LNCaP clone FGC (cell line): ENCODE results near the gene DHX15.

ENCODE experiments used
- DNase-seq: peaks from one replicate; pipeline ENCODE4 v3.0.0-alpha.2; 2011; ENCODE audit warnings: low read depth
- H3K4me3 ChIP-seq: 2 replicates; pipeline ENCODE4 v1.5.1; 2011; ENCODE audit warnings: mild to moderate bottlenecking, low read depth, low read length, control low read depth
- TF ChIP-seq, protein P1 (sequence below): IDR thresholded peaks from 2 replicates; pipeline ENCODE4 v1.5.1; 2012; ENCODE audit warnings: mild to moderate bottlenecking; ENCODE audit not compliant: control insufficient read depth, insufficient read depth; ENCODE audit errors: extremely low read depth

Gene DHX15

DNA sequence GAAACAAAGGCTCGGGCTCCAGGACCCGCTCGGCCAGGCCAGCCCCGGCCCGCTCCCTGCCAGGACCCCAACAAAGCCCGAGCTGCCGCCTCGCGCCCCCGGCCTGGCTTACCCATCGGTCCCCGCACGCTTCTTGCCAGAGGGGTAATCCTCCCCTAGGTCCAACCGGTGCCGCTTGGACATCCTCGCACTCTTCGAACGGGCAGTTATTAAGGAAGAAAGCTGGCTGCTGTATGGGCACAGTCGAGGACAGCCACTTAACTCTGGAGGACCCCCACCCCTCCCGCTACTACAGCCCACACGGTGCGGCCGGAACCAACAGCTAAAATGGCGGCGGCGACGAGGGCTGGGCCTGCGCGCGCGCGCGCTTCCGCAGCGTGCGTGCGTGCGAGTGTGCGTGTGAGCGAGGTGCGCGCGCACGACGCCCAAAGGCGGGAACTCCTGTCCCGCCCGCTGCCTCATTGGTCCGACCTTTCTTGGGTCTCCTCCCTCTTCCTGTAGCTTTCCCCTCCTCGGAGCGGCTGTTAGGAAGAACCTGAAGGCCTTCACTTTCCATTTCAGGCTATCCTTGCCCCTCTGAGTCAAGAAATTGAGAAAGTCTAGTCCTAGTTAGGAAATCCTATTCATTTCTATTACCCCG lies at the start of gene DHX15:
TSS of gene DHX15 (minus strand) at position 344 of the 640 bp plus-strand sequence. CDS start at position 183, 161 bp downstream.
- peak; percentile 91 for DNase-seq
- TF ChIP-seq, protein P1, sequence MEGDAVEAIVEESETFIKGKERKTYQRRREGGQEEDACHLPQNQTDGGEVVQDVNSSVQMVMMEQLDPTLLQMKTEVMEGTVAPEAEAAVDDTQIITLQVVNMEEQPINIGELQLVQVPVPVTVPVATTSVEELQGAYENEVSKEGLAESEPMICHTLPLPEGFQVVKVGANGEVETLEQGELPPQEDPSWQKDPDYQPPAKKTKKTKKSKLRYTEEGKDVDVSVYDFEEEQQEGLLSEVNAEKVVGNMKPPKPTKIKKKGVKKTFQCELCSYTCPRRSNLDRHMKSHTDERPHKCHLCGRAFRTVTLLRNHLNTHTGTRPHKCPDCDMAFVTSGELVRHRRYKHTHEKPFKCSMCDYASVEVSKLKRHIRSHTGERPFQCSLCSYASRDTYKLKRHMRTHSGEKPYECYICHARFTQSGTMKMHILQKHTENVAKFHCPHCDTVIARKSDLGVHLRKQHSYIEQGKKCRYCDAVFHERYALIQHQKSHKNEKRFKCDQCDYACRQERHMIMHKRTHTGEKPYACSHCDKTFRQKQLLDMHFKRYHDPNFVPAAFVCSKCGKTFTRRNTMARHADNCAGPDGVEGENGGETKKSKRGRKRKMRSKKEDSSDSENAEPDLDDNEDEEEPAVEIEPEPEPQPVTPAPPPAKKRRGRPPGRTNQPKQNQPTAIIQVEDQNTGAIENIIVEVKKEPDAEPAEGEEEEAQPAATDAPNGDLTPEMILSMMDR = no peak
- peak within 1 kb of the TSS; percentile 99 for H3K4me3 ChIP-seq

DNA sequence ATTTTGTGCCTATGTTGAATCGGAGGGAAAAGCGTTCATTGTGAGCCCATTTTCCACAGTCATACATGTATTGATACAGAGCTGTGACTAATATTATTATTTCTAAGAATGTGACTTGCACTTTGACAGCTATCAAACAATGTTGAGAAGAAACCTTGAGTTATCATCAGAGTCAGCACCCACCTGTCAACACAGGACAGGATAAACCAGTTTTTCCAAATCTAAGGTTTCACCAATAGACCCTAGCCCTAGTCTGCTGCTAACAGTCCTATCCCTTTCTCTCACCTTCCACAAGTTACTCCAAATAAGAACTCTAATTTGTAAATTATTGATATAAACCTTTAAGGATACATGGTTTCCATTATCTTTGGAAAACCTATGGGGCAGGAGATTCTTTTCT lies 47.7 kb upstream of the DHX15 start:
- TF ChIP-seq, protein P1 = no peak
- no peak overlapping the region for H3K4me3 ChIP-seq
- no peak for DNase-seq

DNA sequence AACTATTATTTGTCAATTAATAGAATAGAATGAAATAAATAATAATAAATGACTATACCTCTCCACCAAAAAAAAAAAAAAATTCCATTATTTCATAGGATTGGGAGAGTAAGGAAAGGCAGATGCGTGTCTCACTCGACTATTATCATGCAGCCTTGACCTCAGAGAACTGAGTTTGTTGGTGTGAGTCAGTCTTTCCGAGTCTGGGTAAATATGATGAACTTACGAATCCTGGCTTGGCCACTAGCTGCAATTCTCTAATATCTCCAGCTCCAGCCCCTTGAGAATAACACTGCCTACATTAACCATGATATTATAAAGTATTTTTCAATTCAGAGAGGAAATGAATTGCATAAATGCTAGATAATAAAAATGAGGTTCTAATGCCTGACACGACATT lies 46.6 kb upstream of the DHX15 start:
- H3K4me3 ChIP-seq = no peak overlapping the region
- no peak for DNase-seq
- TF ChIP-seq, protein P1 = no peak

DNA sequence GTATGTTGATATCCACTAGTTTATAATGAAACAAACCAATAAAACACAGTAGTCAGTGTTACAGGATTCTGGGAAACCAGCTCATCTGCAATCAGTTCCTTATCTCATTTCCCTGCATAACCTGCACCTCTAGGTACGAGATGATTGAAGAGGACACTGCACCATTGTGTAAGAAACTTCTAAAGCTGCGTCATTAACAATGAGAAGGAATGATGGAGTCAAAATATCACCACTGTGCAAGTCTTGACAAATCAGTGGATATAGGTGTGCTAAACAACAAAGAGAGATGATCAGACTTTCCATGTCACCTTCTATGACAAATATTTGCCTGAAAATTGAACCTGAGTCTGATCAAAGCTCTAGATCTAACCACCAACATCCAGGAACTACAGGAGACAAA lies 40.7 kb upstream of the DHX15 start:
- no peak for DNase-seq
- TF ChIP-seq, protein P1 = no peak
- no peak overlapping the region for H3K4me3 ChIP-seq

DNA sequence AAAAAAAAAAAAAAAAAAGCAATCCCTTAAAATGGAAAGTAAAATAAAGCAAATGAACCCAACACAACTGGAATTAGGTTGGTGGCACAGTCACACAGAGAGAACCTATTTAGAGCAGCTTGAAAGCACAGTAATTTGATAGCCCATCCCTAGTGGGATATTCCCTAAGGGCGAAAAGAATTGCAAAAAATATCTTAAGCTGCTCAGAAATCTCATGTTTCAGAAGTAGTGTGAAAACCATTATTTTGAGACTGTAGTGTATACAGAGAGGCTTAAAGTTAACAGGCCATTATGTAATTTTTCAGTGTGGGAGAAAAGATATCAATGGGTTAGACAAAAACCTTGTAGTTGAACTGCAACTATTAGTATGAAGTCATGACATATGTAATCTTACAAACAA lies 40.0 kb upstream of the DHX15 start:
- no peak overlapping the region for H3K4me3 ChIP-seq
- TF ChIP-seq, protein P1 = no peak
- no peak for DNase-seq

DNA sequence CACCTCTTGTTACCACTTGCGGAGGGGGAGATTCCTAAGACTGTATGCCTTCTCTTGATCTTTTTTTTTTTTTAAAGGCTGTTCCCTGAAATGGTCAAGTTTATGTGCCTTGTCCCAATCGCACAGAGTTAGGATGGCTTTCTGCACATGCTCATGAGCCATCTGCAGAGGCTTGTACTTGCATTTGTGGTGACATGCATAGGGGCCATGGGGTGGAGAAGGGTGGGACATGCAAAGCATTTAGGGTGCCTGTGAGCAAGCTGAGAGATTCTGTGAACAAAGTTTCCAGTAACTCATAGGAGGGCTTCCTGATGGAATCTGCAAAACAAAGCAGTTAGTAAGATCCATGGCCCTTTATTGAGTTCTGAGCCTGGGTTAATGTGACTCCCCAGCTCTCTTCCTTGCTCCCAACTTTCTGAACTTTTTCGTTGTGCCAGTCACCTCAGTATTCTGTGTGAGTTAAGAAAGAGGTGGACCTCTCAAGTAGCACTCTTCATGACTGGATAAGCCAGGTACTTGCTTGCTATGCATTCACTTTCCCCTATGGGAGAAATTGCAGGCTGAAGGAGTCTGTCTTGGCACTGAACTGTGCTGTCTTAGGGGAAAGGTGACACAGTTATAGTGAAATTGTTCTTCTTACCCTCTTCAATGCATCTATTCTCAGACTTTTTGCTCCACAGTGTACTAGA lies 37.9 kb upstream of the DHX15 start:
- TF ChIP-seq, protein P1 = no peak
- DNase-seq = no peak
- no peak overlapping the region for H3K4me3 ChIP-seq
